HEK293 (cell line): ENCODE measurements around the gene SPECC1L.

Experiments used
- ZNF121 ChIP-seq: fragments of 450-650 bp; formaldehyde crosslinking; IDR thresholded peaks from 2 replicates; pipeline ENCODE4 v1.5.1; 2016; ENCODE audit warnings: missing biosample characterization, missing genetic modification characterization
- ZNF423 ChIP-seq: fragments of 450-650 bp; formaldehyde crosslinking; IDR thresholded peaks from 2 replicates; pipeline ENCODE4 v1.5.1; 2016; ENCODE audit warnings: missing biosample characterization, missing genetic modification characterization
- ZXDB ChIP-seq: fragments of 450-650 bp; formaldehyde crosslinking; IDR thresholded peaks from 2 replicates; pipeline ENCODE4 v1.5.1; 2016; ENCODE audit warnings: missing biosample characterization, missing genetic modification characterization
- TF ChIP-seq, protein P1 (sequence below): fragments of 450-650 bp; formaldehyde crosslinking; IDR thresholded peaks from 2 replicates; pipeline ENCODE4 v1.5.1; 2016; ENCODE audit warnings: missing biosample characterization, missing genetic modification characterization
- TF ChIP-seq, protein P2 (sequence below): fragments of 450-650 bp; formaldehyde crosslinking; IDR thresholded peaks from 2 replicates; pipeline ENCODE4 v1.5.1; 2016; ENCODE audit warnings: missing biosample characterization, missing genetic modification characterization

DNA sequence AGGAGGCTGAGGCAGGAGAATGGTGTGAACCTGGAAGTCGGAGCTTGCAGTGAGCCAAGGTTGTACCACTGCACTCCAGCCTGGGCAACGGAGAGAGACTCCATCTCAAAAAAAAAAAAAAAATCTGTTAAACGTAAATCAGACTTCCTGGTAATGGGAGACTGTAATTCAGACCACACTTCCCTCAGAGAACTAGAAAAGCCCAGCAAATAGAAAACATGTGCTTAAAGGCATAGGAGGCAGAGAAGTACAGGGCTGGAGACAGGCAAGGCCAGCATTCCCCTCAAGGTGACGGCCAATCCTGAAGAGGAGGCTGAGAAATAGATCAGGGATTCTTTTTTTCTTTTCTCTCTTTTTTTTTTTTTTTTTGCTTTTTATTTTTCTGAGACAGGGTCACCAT lies 34.0 kb upstream of the SPECC1L start:
- TF ChIP-seq ZXDB (tag by site-specific recombination): no peak
- TF ChIP-seq, protein P1, sequence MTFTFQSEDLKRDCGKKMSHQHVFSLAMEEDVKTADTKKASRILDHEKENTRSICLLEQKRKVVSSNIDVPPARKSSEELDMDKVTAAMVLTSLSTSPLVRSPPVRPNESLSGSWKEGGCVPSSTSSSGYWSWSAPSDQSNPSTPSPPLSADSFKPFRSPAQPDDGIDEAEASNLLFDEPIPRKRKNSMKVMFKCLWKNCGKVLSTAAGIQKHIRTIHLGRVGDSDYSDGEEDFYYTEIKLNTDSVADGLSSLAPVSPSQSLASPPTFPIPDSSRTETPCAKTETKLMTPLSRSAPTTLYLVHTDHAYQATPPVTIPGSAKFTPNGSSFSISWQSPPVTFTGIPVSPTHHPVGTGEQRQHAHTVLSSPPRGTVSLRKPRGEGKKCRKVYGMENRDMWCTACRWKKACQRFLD (tag by site-specific recombination): no peak
- TF ChIP-seq, protein P2, sequence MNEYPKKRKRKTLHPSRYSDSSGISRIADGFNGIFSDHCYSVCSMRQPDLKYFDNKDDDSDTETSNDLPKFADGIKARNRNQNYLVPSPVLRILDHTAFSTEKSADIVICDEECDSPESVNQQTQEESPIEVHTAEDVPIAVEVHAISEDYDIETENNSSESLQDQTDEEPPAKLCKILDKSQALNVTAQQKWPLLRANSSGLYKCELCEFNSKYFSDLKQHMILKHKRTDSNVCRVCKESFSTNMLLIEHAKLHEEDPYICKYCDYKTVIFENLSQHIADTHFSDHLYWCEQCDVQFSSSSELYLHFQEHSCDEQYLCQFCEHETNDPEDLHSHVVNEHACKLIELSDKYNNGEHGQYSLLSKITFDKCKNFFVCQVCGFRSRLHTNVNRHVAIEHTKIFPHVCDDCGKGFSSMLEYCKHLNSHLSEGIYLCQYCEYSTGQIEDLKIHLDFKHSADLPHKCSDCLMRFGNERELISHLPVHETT (tag by site-specific recombination): no peak
- no peak for TF ChIP-seq ZNF423
- no peak for TF ChIP-seq ZNF121
